Activated CD8-positive, alpha-beta memory T cell treated with anti-CD3 and anti-CD28 coated beads, Interleukin-2, amount 50 U/mL, for 4 hours (primary cell): ENCODE data around the gene LSM10.

Experiments
- DNase-seq: peaks from one replicate; pipeline ENCODE4 v3.0.0-alpha.2; 2020

LSM10 gene

DNA sequence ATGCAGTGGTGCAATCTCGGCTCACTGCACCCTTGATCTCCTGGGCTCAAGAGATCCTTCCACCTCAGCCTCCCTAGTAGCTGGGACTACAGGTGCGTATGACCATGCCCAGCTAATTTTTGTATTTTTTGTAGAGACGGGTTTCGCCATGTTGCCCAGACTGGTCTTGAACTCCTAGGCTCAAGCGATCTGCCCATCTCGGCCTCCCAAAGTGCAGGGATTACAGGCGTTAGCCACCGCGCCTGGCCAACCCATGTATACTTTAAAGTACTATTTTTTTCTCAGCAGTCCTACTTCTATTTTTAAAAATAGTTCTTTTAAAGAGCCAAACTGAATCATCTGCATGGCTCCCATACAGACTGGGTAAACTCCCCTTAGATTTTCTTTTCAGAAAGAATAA is 15.5 kb downstream of the LSM10 start:
- DNase-seq = no peak

- no peak for DNase-seq
Measured at GRCh38 chr1:36381405-36381804, 16.3 kb downstream of the LSM10 start.

- no peak for DNase-seq
Measured at GRCh38 chr1:36380782-36381181, 16.9 kb downstream of the LSM10 start.

DNA sequence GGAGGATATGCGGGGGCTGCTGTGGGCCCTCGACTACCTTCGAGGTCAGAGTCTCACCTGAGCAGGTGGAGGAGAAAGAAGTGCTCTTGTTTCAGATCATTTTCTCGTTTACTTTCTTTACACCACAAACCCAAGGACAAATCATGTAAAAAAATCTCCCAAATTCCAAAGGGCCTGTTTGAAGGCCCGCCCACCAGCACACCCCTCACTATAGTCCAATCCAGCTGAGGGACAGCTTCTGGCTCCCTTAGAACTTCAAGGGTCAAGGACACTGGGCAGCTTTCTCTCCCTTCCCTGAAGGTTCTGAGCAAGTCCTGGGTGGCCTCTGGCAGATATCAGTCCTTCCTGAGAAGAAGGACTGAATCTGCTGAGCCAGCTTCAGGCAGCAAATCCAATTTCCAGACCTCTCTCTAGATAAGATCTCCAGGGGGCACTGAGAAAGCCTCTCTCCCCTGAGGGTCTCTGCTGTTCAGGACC is 17.5 kb downstream of the LSM10 start:
- DNase-seq = no peak

GRCh38 chr1:36377791-36378492 is 19.8 kb downstream of the LSM10 start:
- DNase-seq = no peak

DNA sequence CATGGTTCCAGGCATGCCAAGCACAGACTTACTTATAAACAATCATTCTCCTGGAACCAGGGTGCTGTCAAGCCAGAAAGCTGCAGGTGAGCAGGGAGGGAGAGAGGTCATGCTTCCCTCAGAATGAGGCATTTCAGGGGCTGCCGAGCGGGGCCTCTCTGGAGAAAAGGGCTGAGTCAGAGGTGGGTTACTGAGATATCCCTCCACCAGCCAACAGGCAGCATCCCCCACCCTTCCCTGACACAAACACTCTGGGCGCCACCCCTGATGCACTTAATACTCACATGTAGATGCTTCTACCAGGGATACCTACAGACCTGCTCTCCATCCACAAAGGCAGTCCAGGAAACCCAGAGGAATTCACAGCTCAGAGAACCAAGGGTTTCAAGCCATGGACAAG is 25.1 kb downstream of the LSM10 start:
- DNase-seq = no peak

DNA sequence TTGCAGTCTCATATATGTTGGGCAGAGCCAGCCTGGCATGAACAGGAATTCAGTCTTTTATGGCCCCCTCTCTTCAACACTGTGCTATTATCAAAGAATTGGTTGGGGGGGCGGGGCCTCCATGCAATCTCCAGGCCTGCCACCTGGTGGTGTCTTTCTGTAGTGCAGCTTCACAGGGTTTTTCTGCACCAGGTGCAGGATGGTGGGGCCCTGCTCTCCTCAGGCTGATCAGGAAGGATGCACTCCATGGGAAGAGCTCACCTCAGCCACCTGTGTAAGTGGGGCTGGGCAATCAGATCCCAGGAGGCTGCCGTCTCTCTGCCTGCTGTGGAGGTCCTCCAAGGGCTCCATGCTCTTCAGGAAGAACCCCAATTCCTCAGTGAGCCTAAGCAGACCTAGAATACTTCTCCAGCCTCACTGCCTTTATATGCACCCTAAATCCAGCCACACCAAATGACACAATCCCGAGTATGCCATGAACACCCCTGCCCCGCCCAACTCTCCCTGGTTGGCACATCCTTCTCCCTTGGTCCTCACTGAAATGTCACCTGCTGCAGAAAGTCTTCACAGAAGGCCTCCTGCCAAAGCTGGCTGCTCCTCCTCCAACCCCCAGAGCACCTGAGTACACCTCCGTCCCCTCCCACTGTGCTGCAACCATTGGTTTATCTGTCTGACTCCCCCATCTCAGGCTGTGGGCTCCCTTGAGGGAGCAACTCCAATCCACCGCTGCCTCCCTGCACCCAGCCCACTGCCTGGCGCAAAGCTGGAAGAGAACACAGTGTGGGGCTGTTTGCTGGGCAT is 28.4 kb downstream of the LSM10 start:
- DNase-seq = peak; percentile 85

DNA sequence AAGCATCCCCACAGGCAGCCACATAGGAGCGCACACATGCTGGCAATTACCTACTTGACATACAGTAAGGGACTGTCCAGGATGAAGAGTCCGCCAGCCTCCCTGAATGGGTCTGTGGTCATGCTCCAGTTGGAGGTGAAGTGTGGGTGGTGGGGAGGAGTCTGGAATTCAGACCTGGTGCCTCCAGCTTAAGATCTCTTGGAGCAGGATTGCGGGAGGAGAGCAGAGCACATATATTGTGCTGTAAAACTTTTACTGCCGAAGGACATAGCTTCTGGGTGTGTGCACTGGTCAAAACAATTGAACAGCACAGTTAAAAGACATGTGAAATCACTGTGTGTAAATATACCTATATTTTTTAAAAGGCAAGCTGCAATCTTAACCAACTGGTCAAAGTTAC is 29.9 kb downstream of the LSM10 start:
- DNase-seq = no peak

DNA sequence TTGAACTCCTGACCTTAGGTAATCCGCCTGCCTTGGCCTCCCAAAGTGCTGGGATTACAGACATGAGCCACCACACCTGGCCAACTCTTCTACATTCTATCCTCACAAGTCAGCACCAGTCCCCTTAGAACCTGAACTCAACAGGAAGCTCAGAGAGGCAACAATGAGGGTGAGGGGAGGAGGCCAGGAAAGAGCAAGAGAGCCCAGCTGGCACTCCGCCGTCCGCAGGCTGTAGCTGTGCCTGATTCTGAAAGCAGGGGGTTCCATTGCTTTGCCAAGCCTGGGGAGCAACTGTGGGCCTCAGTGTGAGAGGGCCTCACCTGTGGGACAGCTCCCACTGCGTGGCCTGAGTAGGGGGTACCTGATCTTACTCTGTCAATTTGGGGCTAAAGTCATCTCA is 30.6 kb downstream of the LSM10 start:
- no peak for DNase-seq

GRCh38 chr1:36366091-36366661 is 31.5 kb downstream of the LSM10 start:
- DNase-seq = peak; percentile 48

DNA sequence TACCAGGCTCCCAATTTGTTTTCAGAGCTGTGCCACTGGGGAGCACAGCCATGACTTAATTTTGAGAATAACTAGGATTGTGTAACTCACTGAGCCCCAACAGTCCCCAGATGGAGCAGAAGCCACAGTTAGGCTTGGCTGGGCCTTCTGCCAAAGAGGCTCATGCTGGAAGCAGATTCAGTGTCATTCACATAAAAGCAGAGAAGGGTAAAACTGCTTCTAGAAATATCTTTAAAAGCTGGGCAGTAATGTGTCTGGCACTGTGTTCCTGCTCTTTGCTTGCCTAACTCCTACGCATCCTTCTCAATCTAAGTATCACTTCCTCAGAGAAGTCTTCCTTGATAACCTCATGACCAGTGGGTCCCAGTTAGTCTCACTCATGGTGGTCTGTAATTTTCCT is 32.3 kb downstream of the LSM10 start:
- DNase-seq = no peak

- DNase-seq = no peak
Measured at GRCh38 chr1:36359911-36360550, 37.7 kb downstream of the LSM10 start.

DNA sequence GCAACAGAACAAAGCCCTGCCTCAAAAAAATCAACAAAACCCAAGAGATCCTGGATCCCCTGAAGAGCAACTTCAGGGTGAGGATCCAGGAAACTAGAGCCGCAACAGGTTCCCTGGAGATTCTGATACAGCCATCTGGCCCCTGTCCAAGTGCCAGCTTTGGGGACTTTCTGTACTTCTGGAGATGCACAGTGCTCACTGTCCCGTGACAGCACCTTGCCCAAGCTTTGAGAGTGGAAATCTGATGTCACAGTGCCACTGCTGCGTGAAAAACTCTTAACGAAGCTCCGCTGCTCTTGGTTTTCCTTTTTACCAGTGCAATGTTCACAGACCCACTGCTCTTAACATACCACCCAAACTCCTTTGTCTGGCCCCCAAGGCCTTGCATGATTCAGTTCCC is 38.3 kb downstream of the LSM10 start:
- DNase-seq = no peak

DNA sequence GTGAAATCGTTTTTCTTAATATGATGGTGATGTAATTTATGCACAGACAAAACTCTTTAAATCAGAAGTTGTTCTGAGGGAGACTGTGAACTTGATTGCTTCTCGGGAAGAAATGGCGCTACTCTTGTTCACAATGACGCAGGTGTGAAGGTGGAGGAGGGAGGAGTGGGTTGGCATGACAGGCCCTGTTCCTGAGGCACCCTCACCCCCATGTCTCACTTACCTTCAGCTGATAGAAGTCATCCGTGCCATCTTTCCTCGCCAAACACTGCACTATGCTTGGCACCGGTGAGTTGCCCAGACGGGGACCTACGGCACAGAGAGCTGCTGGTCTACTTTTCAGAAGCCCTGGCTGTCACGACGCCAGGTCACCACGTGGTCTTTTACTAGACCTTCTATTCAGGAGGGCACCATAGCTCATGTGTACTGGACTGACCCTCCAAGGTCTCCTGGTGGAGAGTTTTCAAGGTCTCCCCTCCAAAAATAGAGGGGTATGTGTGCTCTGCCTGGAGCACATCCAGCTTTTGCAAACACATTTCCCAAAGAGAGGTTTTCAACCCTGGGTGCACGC is 39.1 kb downstream of the LSM10 start:
- no peak for DNase-seq

DNA sequence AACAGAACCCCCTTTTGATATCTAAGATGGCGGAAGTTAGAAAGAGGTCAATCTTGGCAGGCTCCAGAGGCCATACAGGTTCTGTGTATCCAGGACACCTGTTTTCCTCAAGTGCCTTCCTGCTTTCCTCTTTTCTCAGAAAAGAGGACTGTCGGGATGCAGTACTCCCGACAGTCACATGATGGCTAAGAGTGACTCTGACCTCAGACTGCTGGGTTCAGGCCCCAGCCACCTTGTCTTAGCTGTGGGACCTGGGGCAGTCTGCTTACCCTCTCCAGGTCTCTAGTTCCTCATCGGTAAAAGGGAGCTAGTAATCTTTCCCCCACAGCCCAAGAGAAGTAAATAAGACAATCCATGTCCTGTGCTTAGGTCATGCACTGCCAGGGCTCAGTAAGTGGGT is 41.9 kb downstream of the LSM10 start:
- no peak for DNase-seq

DNA sequence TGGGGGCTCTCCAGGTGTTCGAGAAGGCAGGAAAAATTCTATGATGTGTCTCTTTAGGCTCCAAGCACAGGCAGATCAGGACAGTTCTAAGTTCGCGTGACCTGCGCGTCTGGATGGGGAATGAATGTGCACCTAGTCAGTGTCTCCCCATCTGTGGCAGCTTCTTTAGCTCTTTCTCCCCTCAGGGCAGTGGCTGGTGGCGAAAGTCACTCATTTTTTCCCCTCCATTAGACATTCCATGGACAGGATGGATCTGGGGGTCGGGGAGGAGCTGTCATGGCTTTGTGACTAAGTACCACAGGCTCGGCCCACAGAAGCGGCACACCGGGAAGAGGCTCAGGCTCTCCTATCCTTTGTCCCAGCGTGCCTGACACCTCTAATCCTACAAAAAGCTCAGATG is 43.2 kb downstream of the LSM10 start:
- no peak for DNase-seq

DNA sequence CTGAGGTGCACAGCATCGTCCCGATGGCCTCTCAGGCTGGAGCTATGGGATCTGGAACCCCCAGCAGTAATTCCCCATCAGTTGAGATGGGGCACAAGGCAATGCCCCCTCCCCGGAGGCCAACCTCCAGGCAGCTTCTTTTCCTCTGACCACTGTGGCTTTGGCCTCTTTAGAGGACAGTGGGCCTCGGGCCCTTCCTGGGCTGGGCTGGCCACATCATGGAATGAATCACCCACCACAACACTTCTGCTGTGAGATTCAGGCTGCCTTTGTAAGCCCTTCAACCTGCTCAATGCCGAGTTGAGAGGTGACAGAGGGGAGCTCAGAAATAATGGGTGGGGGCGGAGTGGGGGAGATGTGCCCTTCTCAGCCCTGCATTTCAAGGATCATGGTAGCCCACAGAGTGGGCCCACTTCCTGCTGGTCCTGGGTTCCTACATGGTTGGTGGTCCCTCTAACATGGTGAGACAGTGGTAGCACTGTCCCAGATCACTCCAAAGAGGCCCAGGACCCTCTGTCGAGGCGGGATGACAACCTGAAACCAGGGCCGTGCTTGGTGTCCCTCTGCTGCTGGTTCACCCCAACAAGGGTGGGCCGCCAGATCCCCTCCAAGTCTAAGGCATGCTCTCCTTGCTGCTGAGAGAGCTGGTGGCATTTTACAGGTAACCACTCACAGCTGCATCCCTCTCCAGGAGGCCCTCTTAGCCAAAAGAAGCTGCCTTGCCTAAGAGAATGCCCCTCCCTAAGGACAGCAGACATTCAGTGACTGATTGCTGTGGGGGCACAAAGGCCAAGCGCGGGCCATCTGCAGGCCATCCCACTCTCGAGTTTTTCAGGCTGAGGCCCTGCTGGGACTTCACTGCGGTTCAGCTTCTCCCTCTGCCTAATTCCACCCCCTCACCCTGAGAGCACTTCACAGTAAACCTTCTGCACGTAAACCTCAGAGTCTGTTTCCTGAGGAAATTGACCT is 44.5 kb downstream of the LSM10 start:
- DNase-seq = no peak

DNA sequence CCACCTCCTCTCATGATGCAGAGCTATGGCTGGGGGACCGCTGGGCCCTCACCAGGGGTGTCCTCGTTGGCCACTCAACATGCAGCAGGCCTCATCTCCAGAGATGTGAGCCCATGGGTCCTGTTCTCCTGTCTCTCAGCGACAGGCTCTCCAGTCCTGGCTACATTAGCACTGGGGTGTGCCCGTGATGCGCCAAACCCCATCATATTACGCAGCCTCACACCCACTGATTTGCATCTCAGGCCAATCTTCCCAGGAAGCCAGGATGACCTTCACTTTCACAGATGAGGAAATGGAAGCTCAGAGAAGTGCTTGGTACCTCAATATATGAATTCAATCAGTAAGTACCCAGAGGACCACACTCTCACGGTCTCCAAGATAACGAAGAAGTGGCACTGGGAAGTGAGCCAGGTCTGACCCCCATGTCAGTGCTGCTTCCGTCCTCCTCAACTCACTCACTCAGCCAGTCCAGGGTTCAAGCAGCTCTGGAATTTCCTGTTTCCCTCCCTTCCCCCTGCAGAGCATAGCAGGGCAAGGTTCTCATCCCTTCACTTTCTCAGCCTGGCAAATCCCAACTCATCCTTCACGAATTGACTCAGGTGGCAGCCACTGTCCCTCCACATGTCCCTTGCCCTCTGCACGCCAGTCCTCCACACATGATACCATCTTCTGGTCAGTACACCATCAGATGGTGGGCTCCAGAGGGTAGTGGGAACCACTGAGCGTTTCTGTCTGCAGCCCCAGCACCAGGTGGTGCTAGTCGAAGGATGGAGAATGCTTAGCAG is 45.4 kb downstream of the LSM10 start:
- no peak for DNase-seq

DNA sequence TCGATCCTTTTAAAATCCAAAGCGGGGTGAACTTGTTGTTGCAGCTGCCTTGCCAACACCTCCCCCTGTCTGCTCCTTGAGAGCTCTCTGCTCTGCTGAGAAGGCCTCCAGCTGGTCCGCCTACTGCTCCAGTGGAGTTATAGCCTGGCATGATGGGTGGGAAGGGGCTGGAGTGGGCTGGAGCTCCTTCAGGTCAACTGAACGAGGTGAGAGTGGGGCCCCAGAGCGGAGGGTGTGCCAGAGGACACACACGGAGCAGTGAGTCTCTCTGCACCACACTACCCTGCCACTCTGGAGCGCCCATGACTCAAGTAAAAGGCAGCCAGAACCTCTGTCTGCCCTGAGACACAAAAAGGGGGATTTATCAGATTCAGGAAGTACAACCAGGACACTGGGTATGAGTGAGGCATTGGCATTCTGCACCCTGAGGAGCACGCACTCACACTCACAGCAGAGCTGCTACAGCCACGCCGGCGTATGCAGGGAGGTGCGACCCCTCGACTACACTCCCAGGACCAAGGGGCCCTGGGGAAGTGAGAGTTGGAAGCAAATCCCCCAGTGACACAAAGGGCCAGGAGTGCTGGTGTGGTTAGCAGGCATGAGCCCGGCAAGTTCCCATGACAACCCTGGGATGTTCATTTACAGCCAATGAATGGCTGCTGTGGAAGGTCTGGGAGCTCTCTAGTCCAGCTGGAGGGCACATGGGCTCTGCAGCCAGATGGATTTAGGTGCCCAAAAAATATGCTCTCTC is 46.3 kb downstream of the LSM10 start:
- no peak for DNase-seq

GRCh38 chr1:36350659-36351226 is 47.0 kb downstream of the LSM10 start:
- DNase-seq = peak; percentile 38
